Ovary (tissue), 9 donors: ENCODE data around the gene CLEC16A. TPM values are rescaled to one million over a fixed set of nuclear protein-coding genes. Genes with fewer than 3 reads are reported as not detected.

ENCODE experiments used
- DNase-seq, 5 donors: peaks; one replicate each; pipeline ENCODE4 v3.0.0-alpha.2; 2019 to 2020
- H3K27ac ChIP-seq, 2 donors: fragments of 200-600 bp; one replicate each; pipeline versions ENCODE4 v1.5.1 to v1.8.0; 2019 to 2022
- H3K27me3 ChIP-seq: fragments of 200-600 bp; one replicate; pipeline ENCODE4 v1.8.0; 2022
- H3K36me3 ChIP-seq: fragments of 200-600 bp; sonication (generic); one replicate; pipeline ENCODE4 v1.5.1; 2019
- H3K4me1 ChIP-seq: one replicate; pipeline ENCODE4 v1.8.1; 2013; ENCODE audit warnings: mild to moderate bottlenecking, moderate library complexity; ENCODE audit not compliant: insufficient read depth
- H3K4me3 ChIP-seq: fragments of 200-600 bp; sonication (generic); one replicate; pipeline ENCODE4 v1.5.1; 2017
- H3K9me3 ChIP-seq, 2 donors: fragments of 200-600 bp in 1 of 2; sonication (generic) in 1 of 2; one replicate each; pipeline versions ENCODE4 v1.5.1 to v1.8.1; 2013 to 2019; ENCODE audit warnings: mild to moderate bottlenecking in 1 of 2, moderate library complexity in 1 of 2
- EP300 ChIP-seq: sonication (generic); formaldehyde crosslinking; IDR thresholded peaks from one replicate; pipeline ENCODE4 v1.6.1; 2017; ENCODE audit warnings: antibody characterized with exemption
- POLR2A ChIP-seq: fragments of 450-650 bp; IDR thresholded peaks from one replicate; pipeline ENCODE4 v1.6.1; 2017; ENCODE audit warnings: antibody characterized with exemption, mild to moderate bottlenecking, moderate library complexity
- WGBS, 3 donors: extraction: QIAGEN DNeasy Blood & Tissue Kit in 1 of 3; methylation state at CpG; one replicate each; pipeline versions ENCODE4 v1.1.5 to v1.1.7; 2013 to 2017; 5-methylcytosine and 5-hydroxymethylcytosine counted together
- intact Hi-C, 4 donors: fragments of 100-400 bp; cut with DNase I; formaldehyde crosslinking; loops; one replicate each; pipeline versions ENCODE4 v1.11.0 to v1.15.1; 2022 to 2023
- polyA plus RNA-seq, 2 donors: library from polyadenylated mRNA; stranded (reverse); fragments of 200-250 nt in 1 of 2; fragments of 350-450 nt in 1 of 2; fragmentation: Illumina TruSeq in 1 of 2; extraction: RNeasy Lipid Tissue Mini Kit (QIAGEN cat#74804) in 1 of 2; gene quantifications; one replicate each; pipeline ENCODE4 v1.2.3, GENCODE V29; 2013 to 2014
- total RNA-seq, 7 donors: library from RNA; depleted of rRNA in 2 of 7; stranded (reverse); fragments of >200 nt in 2 of 7; fragmentation: NEBNext Ultra II Directional in 3 of 7; extraction: Animal tissue kit (Norgen Biotek cat#: 25700) in 3 of 7; gene quantifications; one replicate each; pipeline versions ENCODE4 v1.1.0 to v1.2.4, GENCODE V29; 2016 to 2023
- TF ChIP-seq, protein P1 (sequence below), 3 donors: fragments of 450-650 bp in 2 of 3; fragments of 200-600 bp in 1 of 3; IDR thresholded peaks; one replicate each; pipeline versions ENCODE4 v1.5.1 to v1.8.0; 2016 to 2022; ENCODE audit warnings: antibody characterized with exemption in 3 of 3, mild to moderate bottlenecking in 1 of 3
- donor health status: DM: no; HTN: no; CAD: no; lungs with moderate emphysema.
- donor health status: DM: no; HTN: no; CAD: no.
- donor health status: Bipolar disorder and iron deficiency.
- donor health status: DM: yes; HTN: yes; CAD: no.
- donor health status: DM: no; HTN: no; CAD: no.
- donor health status: DM: yes; HTN: yes; CAD: no.

The CLEC16A gene
- total and polyA plus RNA-seq, 9 donors: 6.4 to 28.1 (median 16.5) TPM

DNA sequence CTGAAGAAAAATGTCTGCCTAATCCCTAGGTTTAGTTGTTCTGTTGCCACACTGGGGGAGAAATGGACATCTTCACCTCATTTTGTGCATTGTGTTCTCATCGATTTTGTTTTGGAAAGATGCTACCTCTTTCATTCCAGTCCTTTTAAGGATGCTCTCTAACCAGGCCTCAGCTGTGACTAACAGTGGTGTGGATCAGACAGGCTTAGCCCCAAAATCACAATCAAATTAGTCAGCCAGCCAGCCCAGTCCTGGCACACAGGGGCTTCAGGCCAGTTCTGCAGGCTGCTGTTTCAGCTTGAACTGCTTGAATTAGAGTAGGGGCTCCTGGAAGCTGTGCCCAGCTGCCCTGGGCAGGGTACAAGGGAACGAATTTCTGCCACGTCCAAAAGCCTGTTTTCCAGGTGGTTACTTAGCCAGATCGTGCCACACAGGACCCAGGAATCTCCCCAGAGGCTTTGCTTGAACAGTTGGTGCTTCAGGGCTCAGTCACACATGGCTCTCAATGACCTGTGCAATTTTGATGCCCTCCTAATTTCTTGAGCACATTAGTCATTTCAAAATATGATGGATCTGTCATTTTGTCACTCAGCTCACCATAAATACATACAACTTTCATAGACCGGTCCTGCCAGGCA is 60.7 kb downstream of the CLEC16A start:
- H3K4me1 ChIP-seq: no peaks in the 10 kb centered on the region
- WGBS, 3 donors: 69 to 84% (median 73%) methylated on average over 5 of the region's 5 CpGs
- H3K36me3 ChIP-seq: no peaks in the 10 kb centered on the region
- intact Hi-C loops: no loop called here
- no peak overlapping the region for H3K4me3 ChIP-seq
- no peaks in the 10 kb centered on the region for H3K27me3 ChIP-seq
- no peak overlapping the region for H3K27ac ChIP-seq
- no peak for TF ChIP-seq EP300
- TF ChIP-seq, protein P1, sequence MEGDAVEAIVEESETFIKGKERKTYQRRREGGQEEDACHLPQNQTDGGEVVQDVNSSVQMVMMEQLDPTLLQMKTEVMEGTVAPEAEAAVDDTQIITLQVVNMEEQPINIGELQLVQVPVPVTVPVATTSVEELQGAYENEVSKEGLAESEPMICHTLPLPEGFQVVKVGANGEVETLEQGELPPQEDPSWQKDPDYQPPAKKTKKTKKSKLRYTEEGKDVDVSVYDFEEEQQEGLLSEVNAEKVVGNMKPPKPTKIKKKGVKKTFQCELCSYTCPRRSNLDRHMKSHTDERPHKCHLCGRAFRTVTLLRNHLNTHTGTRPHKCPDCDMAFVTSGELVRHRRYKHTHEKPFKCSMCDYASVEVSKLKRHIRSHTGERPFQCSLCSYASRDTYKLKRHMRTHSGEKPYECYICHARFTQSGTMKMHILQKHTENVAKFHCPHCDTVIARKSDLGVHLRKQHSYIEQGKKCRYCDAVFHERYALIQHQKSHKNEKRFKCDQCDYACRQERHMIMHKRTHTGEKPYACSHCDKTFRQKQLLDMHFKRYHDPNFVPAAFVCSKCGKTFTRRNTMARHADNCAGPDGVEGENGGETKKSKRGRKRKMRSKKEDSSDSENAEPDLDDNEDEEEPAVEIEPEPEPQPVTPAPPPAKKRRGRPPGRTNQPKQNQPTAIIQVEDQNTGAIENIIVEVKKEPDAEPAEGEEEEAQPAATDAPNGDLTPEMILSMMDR (IDR thresholded peaks at IDR 0.05): no peak
- no peak for TF ChIP-seq POLR2A
- no peak for DNase-seq
- H3K9me3 ChIP-seq: no peaks in the 10 kb centered on the region

DNA sequence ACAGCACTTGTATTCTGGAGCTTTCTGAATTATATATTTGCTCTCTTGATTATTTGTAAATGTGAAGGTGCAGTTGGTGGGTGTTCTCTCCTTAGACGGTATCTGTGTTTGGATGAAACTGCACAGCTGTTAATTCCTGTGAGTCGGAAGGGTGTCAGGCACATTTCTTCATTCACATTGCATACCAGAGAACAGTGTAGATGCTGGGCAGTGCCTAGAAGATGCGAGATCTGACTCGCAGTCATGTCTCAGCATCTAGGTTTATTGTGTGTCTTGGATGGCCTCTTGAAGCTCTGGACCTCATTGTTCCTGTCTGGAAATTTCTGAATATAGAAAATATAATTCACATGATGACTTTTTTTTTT is 61.2 kb downstream of the CLEC16A start:
- no peak overlapping the region for H3K27ac ChIP-seq

DNA sequence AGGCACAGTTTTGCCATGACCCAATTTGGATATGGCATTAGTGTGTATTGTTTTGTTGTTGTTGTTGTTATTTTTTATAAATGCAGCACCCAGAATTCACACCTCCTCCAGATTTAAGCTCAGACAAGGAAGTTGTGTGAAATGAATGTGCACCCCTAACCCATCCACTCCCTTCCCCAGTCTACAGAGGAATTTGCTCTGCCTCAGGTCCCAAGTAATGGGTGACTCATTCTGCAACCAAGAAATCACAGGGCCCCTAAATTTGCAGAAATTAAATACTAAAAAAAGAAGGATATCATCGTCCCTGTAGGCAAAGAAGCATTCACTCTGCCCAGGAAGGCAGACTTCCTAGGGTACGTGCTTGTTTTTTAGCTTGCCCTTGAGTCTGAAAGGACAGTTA is 62.3 kb downstream of the CLEC16A start:
- intact Hi-C loops: no loop called here
- 28 to 38% (median 32%) methylated on average over 2 of the region's 2 CpGs for WGBS, 3 donors

More for the DNA sequence above, 61.2 kb downstream of the CLEC16A start:
- no peak for DNase-seq
- TF ChIP-seq POLR2A: no peak
- TF ChIP-seq EP300: no peak
- TF ChIP-seq, protein P1 (IDR thresholded peaks at IDR 0.05): no peak
- WGBS, 3 donors: 60 to 71% (median 68%) methylated on average over 4 of the region's 4 CpGs
- intact Hi-C loops: no loop called here
- H3K27me3 ChIP-seq: no peaks in the 10 kb centered on the region
- no peak overlapping the region for H3K4me3 ChIP-seq
- H3K36me3 ChIP-seq: no peaks in the 10 kb centered on the region
- H3K9me3 ChIP-seq: no peaks in the 10 kb centered on the region
- H3K4me1 ChIP-seq: no peaks in the 10 kb centered on the region

DNA sequence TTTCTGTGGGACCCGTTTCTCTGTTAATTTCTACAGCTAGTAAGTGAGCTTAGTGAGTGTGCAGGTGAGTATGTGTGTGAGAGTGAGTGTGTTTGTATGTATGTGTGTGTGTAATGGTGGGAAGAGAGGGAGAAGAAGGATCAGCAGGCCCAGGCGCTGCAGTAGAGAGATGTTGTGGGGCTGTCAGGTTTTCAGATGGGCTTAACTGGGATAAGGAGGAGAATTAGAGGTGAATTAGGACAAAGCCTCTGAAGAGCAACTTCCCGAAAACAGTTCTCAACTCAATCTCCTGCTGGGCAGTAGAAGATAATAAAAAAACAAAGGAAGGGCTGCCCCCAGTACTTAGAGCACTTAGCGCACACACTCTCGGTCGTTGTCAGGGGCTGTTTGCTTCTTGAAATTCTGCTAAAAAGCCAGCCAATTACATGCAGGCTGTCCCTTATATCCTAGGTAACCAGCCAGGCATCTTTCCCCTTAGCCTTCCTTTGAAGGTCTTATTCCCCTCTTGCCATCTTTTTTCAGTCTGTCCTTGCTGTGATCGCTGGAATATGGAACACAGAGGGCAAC is 63.4 kb downstream of the CLEC16A start:
- 92 to 97% (median 94%) methylated on average over 7 of the region's 7 CpGs for WGBS, 3 donors
- TF ChIP-seq EP300 (no peak), POLR2A (no peak)
- TF ChIP-seq, protein P1 (IDR thresholded peaks at IDR 0.05): no peak
- intact Hi-C loops: no loop called here

More for the DNA sequence above, 62.3 kb downstream of the CLEC16A start:
- H3K4me3 ChIP-seq: no peak overlapping the region
- no peaks in the 10 kb centered on the region for H3K36me3 ChIP-seq
- no peak overlapping the region for H3K27ac ChIP-seq
- H3K4me1 ChIP-seq: no peaks in the 10 kb centered on the region
- no peak for DNase-seq
- no peaks in the 10 kb centered on the region for H3K27me3 ChIP-seq
- TF ChIP-seq, protein P1 (IDR thresholded peaks at IDR 0.05): no peak
- H3K9me3 ChIP-seq: no peaks in the 10 kb centered on the region

More for the DNA sequence above, 63.4 kb downstream of the CLEC16A start:
- no peaks in the 10 kb centered on the region for H3K27me3 ChIP-seq
- no peak for DNase-seq
- no peaks in the 10 kb centered on the region for H3K4me1 ChIP-seq
- no peak overlapping the region for H3K4me3 ChIP-seq
- no peaks in the 10 kb centered on the region for H3K36me3 ChIP-seq
- H3K27ac ChIP-seq: no peak overlapping the region
- no peaks in the 10 kb centered on the region for H3K9me3 ChIP-seq
